ENCODE results near the gene GNL3. TPM values are rescaled to one million over a fixed set of nuclear protein-coding genes. Genes with fewer than 3 reads are reported as not detected.
A peak's percentile ranks its signal among the peaks of the same experiment; 100 is the strongest.
"Not testable (repeated sequence)": the region's sequence is repeated elsewhere in the genome, so short reads cannot be mapped to it uniquely, and the experiment has no call there.

The GNL3 gene
- total RNA-seq, 2 experiments from 2014 or later = 198 to 200 TPM

GRCh38 chr3:52723935-52724334, 38.1 kb downstream of the GNL3 start:
- H3K27ac Mint-ChIP-seq = no peak overlapping the region

DNA sequence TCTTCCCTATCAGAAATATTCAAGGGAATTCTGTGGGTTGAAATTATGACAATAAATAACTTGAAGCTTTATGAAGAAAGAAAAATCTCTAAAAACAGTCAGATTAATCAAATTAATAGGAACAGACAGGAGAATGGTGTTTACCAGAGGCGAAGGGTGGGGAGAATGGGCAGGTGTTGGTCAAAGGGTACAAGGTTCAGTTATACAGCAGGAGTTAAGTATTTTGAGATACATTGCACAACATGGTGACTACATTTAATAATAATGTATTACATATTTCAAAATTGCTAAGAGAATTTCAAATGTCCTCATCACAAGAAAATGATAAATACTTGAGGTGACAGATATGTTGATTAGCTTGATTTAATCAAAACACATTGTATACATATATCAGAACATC, 38.7 kb downstream of the GNL3 start:
- ATAC-seq = no peak
- intact Hi-C loops (cut with micrococcal nuclease) = no loop called here
- no peak for DNase-seq
- peaks cover 17% of the 10 kb centered on the region for H3K36me3 Mint-ChIP-seq (ENCODE audit: low read depth)
- peaks cover 11% of the 10 kb centered on the region for H3K9me3 Mint-ChIP-seq
- H3K4me1 Mint-ChIP-seq (ENCODE audit: low read depth) = peaks cover 21% of the 10 kb centered on the region
- TF ChIP-seq CTCF (IDR thresholded peaks at IDR 0.05) = no peak
- H3K4me3 Mint-ChIP-seq = no peak overlapping the region
- H3K27me3 Mint-ChIP-seq = no peaks in the 10 kb centered on the region
- POLR2A ChIA-PET = interaction anchor here (1.4 kb wide), 1 partner anchor 46 kb away, joined by 4 read pairs; the partner anchor contains the start of gene NEK4
- no peak overlapping the region for H3K27ac Mint-ChIP-seq
- CTCF ChIA-PET = interaction anchor here (0.8 to 1.6 kb wide), 3 partner anchors 9 to 122 kb away, joined by 3 to 5 read pairs (median 3); no protein-coding TSS in a partner anchor

More at GRCh38 chr3:52723935-52724334, 38.1 kb downstream of the GNL3 start:
- H3K4me1 Mint-ChIP-seq (ENCODE audit: low read depth) = peaks cover 21% of the 10 kb centered on the region
- ChIA-PET CTCF (interaction anchor here (0.8 to 1.6 kb wide), 2 partner anchors 9 to 18 kb away, joined by 3 to 5 read pairs; no protein-coding TSS in a partner anchor), POLR2A (interaction anchor here (1.4 kb wide), 1 partner anchor 47 kb away, joined by 4 read pairs; the partner anchor contains the start of gene NEK4)
- no peaks in the 10 kb centered on the region for H3K27me3 Mint-ChIP-seq
- peaks cover 9% of the 10 kb centered on the region for H3K9me3 Mint-ChIP-seq
- no peak for DNase-seq
- no peak for ATAC-seq
- peaks cover 16% of the 10 kb centered on the region for H3K36me3 Mint-ChIP-seq (ENCODE audit: low read depth)
- intact Hi-C loops (cut with micrococcal nuclease) = no loop called here
- no peak overlapping the region for H3K4me3 Mint-ChIP-seq
- no peak for TF ChIP-seq CTCF (IDR thresholded peaks at IDR 0.05)

DNA sequence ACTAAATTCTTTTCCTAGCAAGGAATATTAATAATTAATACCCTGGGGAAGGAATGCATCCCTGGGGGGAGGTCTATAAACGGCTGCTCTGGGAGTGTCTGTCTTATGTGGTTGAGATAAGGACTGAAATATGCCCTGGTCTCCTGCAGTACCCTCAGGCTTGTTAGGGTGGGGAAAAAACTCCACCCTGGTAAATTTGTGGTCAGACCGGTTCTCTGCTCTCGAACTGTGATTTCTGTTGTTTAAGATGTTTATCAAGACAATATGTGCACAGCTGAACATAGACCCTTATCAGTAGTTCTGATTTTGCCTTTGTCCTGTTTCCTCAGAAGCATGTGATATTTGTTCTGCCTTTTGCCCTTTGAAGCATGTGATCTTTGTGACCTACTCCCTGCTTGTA, 42.9 kb downstream of the GNL3 start:
- H3K27me3 Mint-ChIP-seq; POLR2A ChIA-PET; ATAC-seq; CTCF ChIA-PET; H3K4me1 Mint-ChIP-seq (ENCODE audit: low read depth); intact Hi-C loops (cut with micrococcal nuclease); H3K27ac Mint-ChIP-seq; H3K4me3 Mint-ChIP-seq: not testable (repeated sequence)
- peaks cover 52% of the 10 kb centered on the region for H3K36me3 Mint-ChIP-seq (ENCODE audit: low read depth)
- H3K9me3 Mint-ChIP-seq = peaks cover 18% of the 10 kb centered on the region
- peak; percentile 12 for DNase-seq

GRCh38 chr3:52730681-52731080, 44.8 kb downstream of the GNL3 start:
- ChIA-PET POLR2A (no interaction called here), CTCF (no interaction called here)
- Mint-ChIP-seq H3K4me3 (no peak overlapping the region), H3K9me3 (peaks cover 18% of the 10 kb centered on the region), H3K27me3 (no peaks in the 10 kb centered on the region), H3K27ac (no peak overlapping the region), H3K4me1 (ENCODE audit: low read depth) (peaks cover 7% of the 10 kb centered on the region), H3K36me3 (ENCODE audit: low read depth) (peaks cover 65% of the 10 kb centered on the region)
- intact Hi-C loops (cut with micrococcal nuclease) = no loop called here
- TF ChIP-seq CTCF (IDR thresholded peaks at IDR 0.05) = no peak
- DNase-seq = peak; percentile 14
- ATAC-seq = no peak

GRCh38 chr3:52731590-52731989, 45.8 kb downstream of the GNL3 start:
- ChIA-PET CTCF (no interaction called here), POLR2A (no interaction called here)
- ATAC-seq (no peak), DNase-seq (no peak)
- intact Hi-C loops (cut with micrococcal nuclease) = no loop called here
- H3K27ac Mint-ChIP-seq = no peak overlapping the region
- peaks cover 66% of the 10 kb centered on the region for H3K36me3 Mint-ChIP-seq (ENCODE audit: low read depth)
- peaks cover 7% of the 10 kb centered on the region for H3K4me1 Mint-ChIP-seq (ENCODE audit: low read depth)
- H3K4me3 Mint-ChIP-seq = no peak overlapping the region
- TF ChIP-seq CTCF (IDR thresholded peaks at IDR 0.05) = no peak
- H3K27me3 Mint-ChIP-seq = no peaks in the 10 kb centered on the region
- peaks cover 18% of the 10 kb centered on the region for H3K9me3 Mint-ChIP-seq
